ENCODE measurements around the gene SLC35A5. TPM values are rescaled to one million over a fixed set of nuclear protein-coding genes. Genes with fewer than 3 reads are reported as not detected.

Gene SLC35A5
- total and polyA plus RNA-seq, 4 donors: 11.7 to 25.4 (median 16.4) TPM

DNA sequence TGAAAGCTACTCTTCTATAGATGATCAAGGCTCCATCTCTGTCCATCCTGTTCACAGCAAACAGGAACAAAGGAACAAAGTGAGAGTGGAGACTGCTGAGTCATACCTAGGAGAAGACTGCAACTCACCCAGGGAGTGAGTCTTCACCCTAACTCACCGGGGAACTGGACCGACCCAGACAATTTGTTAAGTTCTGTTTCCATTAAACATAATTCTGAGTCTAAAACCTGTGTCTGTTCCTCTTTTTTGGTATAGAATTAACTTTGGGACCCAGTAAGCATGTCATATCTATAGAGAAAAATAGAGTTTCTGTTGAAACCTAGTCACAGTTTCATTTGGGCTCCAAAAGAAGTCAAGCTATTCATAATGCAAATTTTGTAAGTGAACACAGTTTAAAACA lies 57.5 kb downstream of the SLC35A5 start:
- Histone ChIP-seq H3K27ac (ENCODE audit: low read depth in 1 of 2, low read length in 2 of 2) (no peak overlapping the region), H3K36me3 (ENCODE audit: control insufficient read depth in 4 of 4, insufficient read depth in 3 of 4, low read depth in 1 of 4, low read length in 3 of 4) (no peaks in the 10 kb centered on the region), H3K9me3 (ENCODE audit: control insufficient read depth in 4 of 4, low read length in 3 of 4) (no peaks in the 10 kb centered on the region), H3K27me3 (ENCODE audit: control insufficient read depth in 4 of 4, insufficient read depth in 4 of 4, low read length in 3 of 4) (peaks cover 0 to 8% (median 0%) of the 10 kb centered on the region in 4 donors), H3K4me1 (ENCODE audit: control insufficient read depth in 4 of 4, insufficient read depth in 4 of 4, low read length in 3 of 4) (no peaks in the 10 kb centered on the region), H3K9ac (ENCODE audit: low read depth in 1 of 2, low read length in 2 of 2) (no peak overlapping the region), H3K4me3 (ENCODE audit: low read depth in 1 of 3, low read length in 3 of 3) (no peak overlapping the region)
- TF ChIP-seq GABPA (IDR thresholded peaks at IDR 0.05 in 1 of 2, conservative IDR thresholded peaks at IDR 0.05 in 1 of 2): no peak
- TF ChIP-seq MAX (IDR thresholded peaks at IDR 0.05): no peak
- no peak for TF ChIP-seq FOXA1 (IDR thresholded peaks at IDR 0.05)
- TF ChIP-seq EGR1 (IDR thresholded peaks at IDR 0.05; ENCODE audit: low read depth in 2 of 2): no peak
- no peak for TF ChIP-seq JUND (IDR thresholded peaks at IDR 0.05)
- TF ChIP-seq SP1 (IDR thresholded peaks at IDR 0.05): no peak
- TF ChIP-seq CTCF (IDR thresholded peaks at IDR 0.05; ENCODE audit: low read depth, low read length, missing input control): no peak
- no peak for TF ChIP-seq TAF1 (conservative IDR thresholded peaks at IDR 0.05)
- no peak for TF ChIP-seq HNF4A (conservative IDR thresholded peaks at IDR 0.05)
- TF ChIP-seq HNF4G (IDR thresholded peaks at IDR 0.05): no peak
- TF ChIP-seq ATF3 (IDR thresholded peaks at IDR 0.05): no peak
- no peak for TF ChIP-seq YY1 (IDR thresholded peaks at IDR 0.05)
- no peak for TF ChIP-seq RAD21 (IDR thresholded peaks at IDR 0.05)
- no peak for TF ChIP-seq NR2F2 (IDR thresholded peaks at IDR 0.05)
- WGBS: 90% methylated on average over 2 of the region's 2 CpGs
- DNase-seq (ENCODE audit: low spot score): no peak

GRCh38 chr3:112623213-112623612 lies 61.4 kb downstream of the SLC35A5 start:
- H3K36me3 ChIP-seq (ENCODE audit: control insufficient read depth in 4 of 4, insufficient read depth in 3 of 4, low read depth in 1 of 4, low read length in 3 of 4): no peaks in the 10 kb centered on the region
- H3K27ac ChIP-seq (ENCODE audit: low read depth in 1 of 2, low read length in 2 of 2): no peak overlapping the region
- TF ChIP-seq SP1 (IDR thresholded peaks at IDR 0.05) (no peak), CTCF (IDR thresholded peaks at IDR 0.05; ENCODE audit: low read depth, low read length, missing input control) (no peak), GABPA (IDR thresholded peaks at IDR 0.05 in 1 of 2, conservative IDR thresholded peaks at IDR 0.05 in 1 of 2) (no peak), FOXA2 (IDR thresholded peaks at IDR 0.05) (no peak), JUND (IDR thresholded peaks at IDR 0.05) (no peak), RXRA (IDR thresholded peaks at IDR 0.05) (no peak), NR2F2 (IDR thresholded peaks at IDR 0.05) (no peak), HNF4A (conservative IDR thresholded peaks at IDR 0.05) (no peak), YY1 (IDR thresholded peaks at IDR 0.05) (no peak), TAF1 (conservative IDR thresholded peaks at IDR 0.05) (no peak)
- TF ChIP-seq, protein P1, sequence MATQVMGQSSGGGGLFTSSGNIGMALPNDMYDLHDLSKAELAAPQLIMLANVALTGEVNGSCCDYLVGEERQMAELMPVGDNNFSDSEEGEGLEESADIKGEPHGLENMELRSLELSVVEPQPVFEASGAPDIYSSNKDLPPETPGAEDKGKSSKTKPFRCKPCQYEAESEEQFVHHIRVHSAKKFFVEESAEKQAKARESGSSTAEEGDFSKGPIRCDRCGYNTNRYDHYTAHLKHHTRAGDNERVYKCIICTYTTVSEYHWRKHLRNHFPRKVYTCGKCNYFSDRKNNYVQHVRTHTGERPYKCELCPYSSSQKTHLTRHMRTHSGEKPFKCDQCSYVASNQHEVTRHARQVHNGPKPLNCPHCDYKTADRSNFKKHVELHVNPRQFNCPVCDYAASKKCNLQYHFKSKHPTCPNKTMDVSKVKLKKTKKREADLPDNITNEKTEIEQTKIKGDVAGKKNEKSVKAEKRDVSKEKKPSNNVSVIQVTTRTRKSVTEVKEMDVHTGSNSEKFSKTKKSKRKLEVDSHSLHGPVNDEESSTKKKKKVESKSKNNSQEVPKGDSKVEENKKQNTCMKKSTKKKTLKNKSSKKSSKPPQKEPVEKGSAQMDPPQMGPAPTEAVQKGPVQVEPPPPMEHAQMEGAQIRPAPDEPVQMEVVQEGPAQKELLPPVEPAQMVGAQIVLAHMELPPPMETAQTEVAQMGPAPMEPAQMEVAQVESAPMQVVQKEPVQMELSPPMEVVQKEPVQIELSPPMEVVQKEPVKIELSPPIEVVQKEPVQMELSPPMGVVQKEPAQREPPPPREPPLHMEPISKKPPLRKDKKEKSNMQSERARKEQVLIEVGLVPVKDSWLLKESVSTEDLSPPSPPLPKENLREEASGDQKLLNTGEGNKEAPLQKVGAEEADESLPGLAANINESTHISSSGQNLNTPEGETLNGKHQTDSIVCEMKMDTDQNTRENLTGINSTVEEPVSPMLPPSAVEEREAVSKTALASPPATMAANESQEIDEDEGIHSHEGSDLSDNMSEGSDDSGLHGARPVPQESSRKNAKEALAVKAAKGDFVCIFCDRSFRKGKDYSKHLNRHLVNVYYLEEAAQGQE (IDR thresholded peaks at IDR 0.05): no peak
- no peaks in the 10 kb centered on the region for H3K4me1 ChIP-seq (ENCODE audit: control insufficient read depth in 4 of 4, insufficient read depth in 4 of 4, low read length in 3 of 4)
- peaks cover 0 to 4% (median 0%) of the 10 kb centered on the region in 4 donors for H3K27me3 ChIP-seq (ENCODE audit: control insufficient read depth in 4 of 4, insufficient read depth in 4 of 4, low read length in 3 of 4)
- no peak overlapping the region for H3K4me3 ChIP-seq (ENCODE audit: low read depth in 1 of 3, low read length in 3 of 3)
- DNase-seq (ENCODE audit: low spot score): no peak
- no peak overlapping the region for H3K9ac ChIP-seq (ENCODE audit: low read depth in 1 of 2, low read length in 2 of 2)
- WGBS: 87% methylated on average over 5 of the region's 5 CpGs
- H3K9me3 ChIP-seq (ENCODE audit: control insufficient read depth in 4 of 4, low read length in 3 of 4): no peaks in the 10 kb centered on the region

All from liver (tissue), 9 donors.